CD4-positive, CD25-positive, alpha-beta regulatory T cell (primary cell): ENCODE measurements around the gene ZSWIM7. TPM values are rescaled to one million over a fixed set of nuclear protein-coding genes. Genes with fewer than 3 reads are reported as not detected.

Source experiments
- ATAC-seq, 2 donors: fragments of 150-1000 bp; cut with Tn5 transposase; one replicate each; pipeline ENCODE4 v1.10.0; 2021; ENCODE audit warnings: low read depth in 2 of 2, moderate number of reproducible peaks in 2 of 2, moderate library complexity in 1 of 2
- DNase-seq, 3 donors: peaks; one replicate each; pipeline versions ENCODE4 v3.0.0 to v3.0.0-alpha.2; 2012 to 2022; ENCODE audit warnings: mixed read lengths in 1 of 3
- H3K27ac ChIP-seq: one replicate; pipeline ENCODE4 v1.7.0; 2013; ENCODE audit warnings: mild to moderate bottlenecking, low read length; ENCODE audit not compliant: insufficient read depth, poor library complexity, severe bottlenecking
- H3K27me3 ChIP-seq: one replicate; pipeline ENCODE4 v1.7.0; 2013; ENCODE audit warnings: low read length; ENCODE audit not compliant: control insufficient read depth, insufficient read depth
- H3K36me3 ChIP-seq: one replicate; pipeline ENCODE4 v1.7.0; 2013; ENCODE audit warnings: mild to moderate bottlenecking, low read length, moderate library complexity; ENCODE audit not compliant: control insufficient read depth, insufficient read depth
- H3K4me1 ChIP-seq: 2 replicates; pipeline ENCODE4 v1.7.0; 2013; ENCODE audit warnings: mild to moderate bottlenecking, low read length; ENCODE audit not compliant: insufficient read depth, control insufficient read depth, poor library complexity, severe bottlenecking
- H3K4me3 ChIP-seq: one replicate; pipeline ENCODE4 v1.7.0; 2013; ENCODE audit warnings: low read depth, mild to moderate bottlenecking, low read length, moderate library complexity
- H3K9me3 ChIP-seq, 2 experiments: 1 replicate in 1 of 2; 2 replicates in 1 of 2; pipeline ENCODE4 v1.7.0; 2013; ENCODE audit warnings: low read length in 2 of 2, mild to moderate bottlenecking in 1 of 2, moderate library complexity in 1 of 2; ENCODE audit not compliant: control insufficient read depth in 2 of 2
- H3K27ac Mint-ChIP-seq, 3 donors: one replicate each; pipeline ENCODE4 v1.8.0; 2020 to 2022; ENCODE audit warnings: mild to moderate bottlenecking in 3 of 3, mixed read lengths in 3 of 3, moderate library complexity in 2 of 3
- H3K27me3 Mint-ChIP-seq: one replicate; pipeline ENCODE4 v1.8.0; 2022; ENCODE audit warnings: mild to moderate bottlenecking, mixed read lengths
- H3K36me3 Mint-ChIP-seq: one replicate; pipeline ENCODE4 v1.8.0; 2020; ENCODE audit warnings: mixed read lengths
- H3K4me1 Mint-ChIP-seq, 4 donors: one replicate each; pipeline ENCODE4 v1.8.0; 2020 to 2022; ENCODE audit warnings: mixed read lengths in 4 of 4, mild to moderate bottlenecking in 1 of 4
- H3K4me3 Mint-ChIP-seq, 4 donors: one replicate each; pipeline ENCODE4 v1.8.0; 2020 to 2022; ENCODE audit warnings: mild to moderate bottlenecking in 4 of 4, mixed read lengths in 4 of 4, moderate library complexity in 3 of 4
- H3K9me3 Mint-ChIP-seq, 7 donors: one replicate each; pipeline ENCODE4 v1.8.0; 2020 to 2022; ENCODE audit warnings: mixed read lengths in 7 of 7, mild to moderate bottlenecking in 3 of 7, moderate library complexity in 2 of 7
- polyA plus RNA-seq, 4 donors: library from polyadenylated mRNA; unstranded; fragments of 300-500 nt; fragmentation: Illumina TruSeq; gene quantifications; one replicate each; pipeline ENCODE4 v1.2.3, GENCODE V29; 2021
- total RNA-seq: library from RNA; stranded (reverse); gene quantifications from one replicate; pipeline ENCODE4 v1.2.3, GENCODE V29; 2022

Gene ZSWIM7, protein sequence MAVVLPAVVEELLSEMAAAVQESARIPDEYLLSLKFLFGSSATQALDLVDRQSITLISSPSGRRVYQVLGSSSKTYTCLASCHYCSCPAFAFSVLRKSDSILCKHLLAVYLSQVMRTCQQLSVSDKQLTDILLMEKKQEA
- total RNA-seq (11.6 TPM), polyA plus RNA-seq (10 to 100 TPM; 43.5 to 55.2 (median 51.2) TPM)

GRCh38 chr17:15999141-15999973, at the start of gene ZSWIM7, which contains the start of gene TTC19:
TSS of gene ZSWIM7 (minus strand) at chr17:15999704. CDS start at chr17:15999594, 110 bp downstream.
TSS of gene TTC19 (plus strand) at chr17:15999824. CDS start at chr17:15999849, 25 bp downstream.
- ATAC-seq (peak; percentile 87 to 89), DNase-seq (peak; percentile 88 to 95 (median 90))
- H3K9me3 ChIP-seq: no peaks in the 10 kb centered on the region
- H3K4me1 Mint-ChIP-seq: peaks cover 25 to 41% (median 28%) of the 10 kb centered on the region in 4 donors
- H3K4me3 ChIP-seq: peak within 1 kb of the TSS; percentile 91
- H3K27me3 Mint-ChIP-seq: no peaks in the 10 kb centered on the region
- H3K27ac ChIP-seq: peak within 1 kb of the TSS; percentile 88
- no peaks in the 10 kb centered on the region for H3K9me3 Mint-ChIP-seq
- H3K36me3 Mint-ChIP-seq: peaks cover 21% of the 10 kb centered on the region
- H3K27ac Mint-ChIP-seq: peak within 1 kb of the TSS; percentile 87 to 97 (median 94)
- H3K27me3 ChIP-seq: no peaks in the 10 kb centered on the region
- peaks cover 22% of the 10 kb centered on the region for H3K4me1 ChIP-seq
- peak within 1 kb of the TSS; percentile 91 to 98 (median 94) for H3K4me3 Mint-ChIP-seq
- H3K36me3 ChIP-seq: peaks cover 30% of the 10 kb centered on the region

DNA sequence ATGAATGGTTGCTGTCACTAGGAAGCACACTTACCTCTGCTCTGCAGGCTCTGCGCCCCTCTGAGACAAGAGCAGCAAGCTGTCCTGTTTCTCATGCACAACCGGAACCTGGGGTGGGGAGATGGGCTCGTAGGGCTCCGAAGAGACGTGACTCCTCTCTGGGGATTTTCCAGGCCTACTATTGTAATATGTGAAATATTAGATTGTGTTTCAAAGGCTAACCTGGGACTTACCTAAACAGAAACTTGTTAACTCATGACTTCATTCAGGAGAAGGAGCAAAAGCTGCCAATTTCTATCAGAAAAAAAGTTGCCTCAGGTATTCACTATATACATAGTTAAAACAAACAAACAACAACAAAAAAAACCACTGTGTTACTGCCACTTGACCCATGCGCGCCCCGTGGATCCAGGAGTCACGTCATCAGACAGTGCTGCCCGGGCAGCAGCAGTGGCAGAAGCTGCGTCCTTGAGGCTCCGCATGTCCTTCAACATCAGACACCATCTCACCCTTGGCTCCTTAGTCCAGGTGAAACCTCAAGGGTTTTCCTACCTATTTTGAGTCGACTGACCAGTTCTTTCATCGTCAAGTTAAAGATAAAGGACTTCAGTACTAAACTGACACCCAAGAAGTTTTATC, 49.4 kb upstream of the ZSWIM7 start:
- ATAC-seq: no peak
- no peaks in the 10 kb centered on the region for H3K27me3 Mint-ChIP-seq

DNA sequence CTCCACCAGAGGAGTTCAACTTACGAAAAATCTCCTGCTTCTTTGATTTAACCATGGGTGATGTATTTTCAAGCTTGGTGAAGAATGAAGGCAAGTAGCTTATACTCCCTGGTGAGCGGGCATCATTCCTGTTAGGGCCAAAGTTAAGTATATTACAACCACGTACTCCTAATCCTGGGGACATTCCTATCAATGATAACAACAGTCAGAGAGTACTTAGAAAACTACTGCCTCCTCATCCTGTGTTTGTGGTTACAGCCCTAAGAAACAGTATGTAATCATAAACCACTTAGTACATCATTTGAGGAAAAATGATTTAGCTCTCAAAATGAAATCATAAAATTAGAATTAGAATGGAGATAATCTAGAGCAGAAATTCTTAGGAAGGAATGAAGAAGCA, 47.5 kb upstream of the ZSWIM7 start:
- H3K4me1 ChIP-seq: no peaks in the 10 kb centered on the region
- no peak overlapping the region for H3K27ac ChIP-seq
- Mint-ChIP-seq H3K27me3 (no peaks in the 10 kb centered on the region), H3K36me3 (peaks cover 40% of the 10 kb centered on the region), H3K9me3 (no peaks in the 10 kb centered on the region), H3K4me3 (no peak overlapping the region), H3K27ac (peak overlapping the region in 2 of 3 donors; percentile 11 to 58), H3K4me1 (peaks cover 0 to 11% (median 9%) of the 10 kb centered on the region in 4 donors)
- H3K36me3 ChIP-seq: peaks cover 74% of the 10 kb centered on the region
- H3K4me3 ChIP-seq: no peak overlapping the region
- DNase-seq (no peak), ATAC-seq (no peak)
- H3K9me3 ChIP-seq: no peaks in the 10 kb centered on the region
- H3K27me3 ChIP-seq: no peaks in the 10 kb centered on the region

More for the DNA sequence above, 49.4 kb upstream of the ZSWIM7 start:
- peaks cover 71% of the 10 kb centered on the region for H3K36me3 ChIP-seq
- H3K4me1 ChIP-seq: no peaks in the 10 kb centered on the region
- H3K4me3 ChIP-seq: no peak overlapping the region
- peaks cover 51% of the 10 kb centered on the region for H3K36me3 Mint-ChIP-seq
- no peaks in the 10 kb centered on the region for H3K9me3 ChIP-seq
- H3K4me1 Mint-ChIP-seq: peaks cover 5 to 20% (median 15%) of the 10 kb centered on the region in 4 donors
- no peaks in the 10 kb centered on the region for H3K9me3 Mint-ChIP-seq
- no peak overlapping the region for H3K27ac ChIP-seq
- DNase-seq: no peak
- H3K4me3 Mint-ChIP-seq: no peak overlapping the region
- no peaks in the 10 kb centered on the region for H3K27me3 ChIP-seq
- H3K27ac Mint-ChIP-seq: no peak overlapping the region

DNA sequence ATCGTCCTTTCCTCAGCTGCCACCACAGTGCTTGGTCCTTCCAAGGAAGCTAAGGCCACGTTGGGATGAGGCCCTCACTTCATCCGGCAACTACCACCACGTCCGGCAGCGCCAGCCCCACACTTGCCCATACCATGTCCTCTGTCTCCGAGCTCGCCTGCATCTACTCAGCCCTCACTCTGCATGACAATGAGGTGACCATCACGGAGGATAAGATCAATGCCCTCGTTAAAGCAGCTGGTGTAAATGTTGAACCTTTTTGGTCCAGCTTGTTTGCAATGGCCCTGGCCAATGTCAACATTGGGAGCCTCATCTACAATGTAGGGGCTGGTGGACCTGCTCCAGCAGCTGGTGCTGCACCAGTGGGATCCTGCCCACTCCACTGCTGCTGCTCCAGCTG, 45.0 kb upstream of the ZSWIM7 start:
- Histone ChIP-seq H3K36me3 (peaks cover 88% of the 10 kb centered on the region), H3K27me3 (no peaks in the 10 kb centered on the region), H3K9me3 (no peaks in the 10 kb centered on the region), H3K27ac (no peak overlapping the region), H3K4me1 (no peaks in the 10 kb centered on the region), H3K4me3 (no peak overlapping the region)
- DNase-seq: no peak
- peak overlapping the region in 1 of 3 donors; percentile 13 for H3K27ac Mint-ChIP-seq
- no peak for ATAC-seq
- H3K27me3 Mint-ChIP-seq: no peaks in the 10 kb centered on the region
- no peak overlapping the region for H3K4me3 Mint-ChIP-seq
- no peaks in the 10 kb centered on the region for H3K9me3 Mint-ChIP-seq
- peaks cover 35% of the 10 kb centered on the region for H3K36me3 Mint-ChIP-seq
- peaks cover 0 to 11% (median 6%) of the 10 kb centered on the region in 4 donors for H3K4me1 Mint-ChIP-seq

DNA sequence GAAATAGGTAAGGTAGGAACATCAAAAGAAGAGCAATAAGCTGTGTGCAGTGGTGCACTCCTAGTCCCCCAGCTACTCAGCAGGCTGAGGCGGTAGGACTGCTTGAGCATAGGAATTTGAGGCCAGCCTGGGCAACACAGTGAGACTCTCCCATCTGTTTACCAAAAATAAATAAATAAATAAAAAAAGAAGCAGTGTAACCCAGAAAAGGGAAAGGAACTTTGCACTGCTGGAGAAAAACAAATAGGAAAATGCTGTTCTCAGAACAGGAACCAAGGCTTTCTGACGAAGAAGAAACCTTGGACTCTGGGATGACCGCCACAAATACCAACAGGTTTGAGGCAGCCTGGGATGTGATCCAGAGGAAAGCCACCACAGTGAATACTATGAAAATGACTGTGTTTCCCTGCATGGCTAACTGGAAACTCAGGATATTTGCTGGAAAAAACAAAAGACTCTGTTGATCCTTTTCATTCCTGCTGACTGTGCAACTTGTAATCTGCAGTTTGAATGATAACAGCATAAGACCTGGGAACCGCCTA, 41.3 kb upstream of the ZSWIM7 start:
- Histone ChIP-seq H3K36me3 (peaks cover 87% of the 10 kb centered on the region), H3K4me1 (no peaks in the 10 kb centered on the region), H3K9me3 (no peaks in the 10 kb centered on the region), H3K27me3 (no peaks in the 10 kb centered on the region), H3K4me3 (no peak overlapping the region), H3K27ac (no peak overlapping the region)
- no peak for DNase-seq
- no peaks in the 10 kb centered on the region for H3K27me3 Mint-ChIP-seq
- H3K36me3 Mint-ChIP-seq: peaks cover 43% of the 10 kb centered on the region
- H3K4me3 Mint-ChIP-seq: no peak overlapping the region
- no peak for ATAC-seq
- H3K27ac Mint-ChIP-seq: no peak overlapping the region
- no peaks in the 10 kb centered on the region for H3K9me3 Mint-ChIP-seq
- peaks cover 8 to 13% (median 10%) of the 10 kb centered on the region in 4 donors for H3K4me1 Mint-ChIP-seq

DNA sequence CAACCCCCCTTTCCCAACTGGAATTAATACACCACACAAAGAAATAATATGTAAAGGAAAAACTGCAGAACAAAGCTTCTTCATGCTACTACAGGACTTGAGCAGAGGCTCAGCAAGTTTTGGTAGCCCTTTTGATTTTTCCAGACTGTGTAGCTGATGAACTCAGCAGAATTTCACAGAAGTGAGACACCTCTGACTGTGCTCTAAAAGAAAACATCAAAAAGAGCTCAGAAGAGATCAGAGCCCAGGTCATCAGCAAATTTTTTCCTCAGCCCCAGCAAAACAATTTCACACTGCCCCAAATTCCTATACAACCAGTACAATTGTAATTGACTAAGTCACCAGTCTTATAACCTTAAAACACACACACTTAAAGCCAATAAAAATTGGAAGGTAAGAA, 38.1 kb upstream of the ZSWIM7 start:
- DNase-seq: no peak
- Histone ChIP-seq H3K9me3 (no peaks in the 10 kb centered on the region), H3K36me3 (peaks cover 91% of the 10 kb centered on the region), H3K4me1 (no peaks in the 10 kb centered on the region), H3K27ac (no peak overlapping the region), H3K4me3 (no peak overlapping the region), H3K27me3 (no peaks in the 10 kb centered on the region)
- Mint-ChIP-seq H3K4me1 (peaks cover 7 to 18% (median 13%) of the 10 kb centered on the region in 4 donors), H3K27me3 (no peaks in the 10 kb centered on the region), H3K4me3 (no peak overlapping the region), H3K9me3 (no peaks in the 10 kb centered on the region), H3K36me3 (peaks cover 48% of the 10 kb centered on the region), H3K27ac (peak overlapping the region; percentile 63 to 70 (median 65))
- no peak for ATAC-seq

GRCh38 chr17:16036261-16036660, 36.8 kb upstream of the ZSWIM7 start:
- ATAC-seq: no peak
- H3K27ac Mint-ChIP-seq: peak overlapping the region in 2 of 3 donors; percentile 23 to 57
- Histone ChIP-seq H3K36me3 (peaks cover 95% of the 10 kb centered on the region), H3K27ac (no peak overlapping the region), H3K4me3 (no peak overlapping the region), H3K9me3 (no peaks in the 10 kb centered on the region), H3K27me3 (no peaks in the 10 kb centered on the region), H3K4me1 (no peaks in the 10 kb centered on the region)
- peaks cover 55% of the 10 kb centered on the region for H3K36me3 Mint-ChIP-seq
- peaks cover 4 to 18% (median 13%) of the 10 kb centered on the region in 4 donors for H3K4me1 Mint-ChIP-seq
- DNase-seq: no peak
- no peaks in the 10 kb centered on the region for H3K9me3 Mint-ChIP-seq
- H3K27me3 Mint-ChIP-seq: no peaks in the 10 kb centered on the region
- no peak overlapping the region for H3K4me3 Mint-ChIP-seq
